COR-L47 (cell line): ENCODE data around the gene GPM6B.

ENCODE experiments used
- DNase-seq: peaks from one replicate; lab custom pipeline; 2025; lab: John Stamatoyannopoulos, UW

Gene GPM6B

GRCh38 chrX:13816643-13817627, at the start of gene GPM6B:
Gene GPM6B (minus strand): TSS chrX:13817093. CDS start chrX:13816904, 189 bp downstream.
- no peak for DNase-seq

- no peak for DNase-seq
These were observed 47.4 kb upstream of the GPM6B start for GRCh38 chrX:13864264-13864663.

GRCh38 chrX:13863324-13863723, 46.4 kb upstream of the GPM6B start:
- DNase-seq: no peak

GRCh38 chrX:13859724-13860123, 42.8 kb upstream of the GPM6B start:
- no peak for DNase-seq

- no peak for DNase-seq
These were observed 40.9 kb upstream of the GPM6B start for GRCh38 chrX:13857804-13858203.

- DNase-seq: no peak
These were observed 39.0 kb upstream of the GPM6B start for GRCh38 chrX:13855689-13856450.

GRCh38 chrX:13854003-13854402, 37.1 kb upstream of the GPM6B start:
- no peak for DNase-seq

- no peak for DNase-seq
These were observed 35.3 kb upstream of the GPM6B start for GRCh38 chrX:13852001-13852695.

- no peak for DNase-seq
These were observed 29.0 kb upstream of the GPM6B start for GRCh38 chrX:13845721-13846378.

- DNase-seq: no peak
These were observed 26.3 kb upstream of the GPM6B start for GRCh38 chrX:13843150-13843721.

GRCh38 chrX:13840121-13840520, 23.2 kb upstream of the GPM6B start:
- no peak for DNase-seq

- DNase-seq: no peak
These were observed 20.4 kb upstream of the GPM6B start for GRCh38 chrX:13837290-13837745.

- DNase-seq: no peak
These were observed 19.7 kb upstream of the GPM6B start for GRCh38 chrX:13836575-13836974.

GRCh38 chrX:13835825-13836224, 18.9 kb upstream of the GPM6B start:
- no peak for DNase-seq

GRCh38 chrX:13834355-13834754, 17.5 kb upstream of the GPM6B start:
- DNase-seq: no peak

- DNase-seq: no peak
These were observed 13.1 kb upstream of the GPM6B start for GRCh38 chrX:13829983-13830382.

- no peak for DNase-seq
These were observed 11.5 kb upstream of the GPM6B start for GRCh38 chrX:13828392-13828791.

GRCh38 chrX:13827298-13828090, 10.6 kb upstream of the GPM6B start:
- no peak for DNase-seq

- no peak for DNase-seq
These were observed 9.9 kb upstream of the GPM6B start for GRCh38 chrX:13826770-13827169.

GRCh38 chrX:13825178-13825762, 8.4 kb upstream of the GPM6B start:
- no peak for DNase-seq
